ENCODE data around the gene SLC5A1.

Gene SLC5A1

GRCh38 chr22:32052936-32053791, 10.1 kb downstream of the SLC5A1 start:
- DNase-seq (ENCODE audit: insufficient read length) (no peak), FAIRE-seq (no peak)
- TF ChIP-seq POLR2A (IDR thresholded peaks at IDR 0.05; ENCODE audit: low read depth, low read length) (no peak), TAF1 (IDR thresholded peaks at IDR 0.05; ENCODE audit: borderline replicate concordance, low read depth, low read length) (no peak), POLR2AphosphoS5 (IDR thresholded peaks at IDR 0.05; ENCODE audit: low read depth, low read length) (no peak)

- no peak for FAIRE-seq
- DNase-seq (ENCODE audit: insufficient read length) = no peak
- no peak for TF ChIP-seq POLR2AphosphoS5 (IDR thresholded peaks at IDR 0.05; ENCODE audit: low read depth, low read length)
- no peak for TF ChIP-seq POLR2A (IDR thresholded peaks at IDR 0.05; ENCODE audit: low read depth, low read length)
- no peak for TF ChIP-seq TAF1 (IDR thresholded peaks at IDR 0.05; ENCODE audit: borderline replicate concordance, low read depth, low read length)
Measured at GRCh38 chr22:32055069-32055468, 12.0 kb downstream of the SLC5A1 start.

- FAIRE-seq (no peak), DNase-seq (ENCODE audit: insufficient read length) (no peak)
- TF ChIP-seq POLR2A (IDR thresholded peaks at IDR 0.05; ENCODE audit: low read depth, low read length) = no peak
- no peak for TF ChIP-seq POLR2AphosphoS5 (IDR thresholded peaks at IDR 0.05; ENCODE audit: low read depth, low read length)
- TF ChIP-seq TAF1 (IDR thresholded peaks at IDR 0.05; ENCODE audit: borderline replicate concordance, low read depth, low read length) = no peak
Measured at GRCh38 chr22:32058656-32059260, 15.7 kb downstream of the SLC5A1 start.

GRCh38 chr22:32059426-32059825, 16.4 kb downstream of the SLC5A1 start:
- FAIRE-seq = no peak
- no peak for DNase-seq (ENCODE audit: insufficient read length)
- TF ChIP-seq TAF1 (IDR thresholded peaks at IDR 0.05; ENCODE audit: borderline replicate concordance, low read depth, low read length) (no peak), POLR2AphosphoS5 (IDR thresholded peaks at IDR 0.05; ENCODE audit: low read depth, low read length) (no peak), POLR2A (IDR thresholded peaks at IDR 0.05; ENCODE audit: low read depth, low read length) (no peak)

DNA sequence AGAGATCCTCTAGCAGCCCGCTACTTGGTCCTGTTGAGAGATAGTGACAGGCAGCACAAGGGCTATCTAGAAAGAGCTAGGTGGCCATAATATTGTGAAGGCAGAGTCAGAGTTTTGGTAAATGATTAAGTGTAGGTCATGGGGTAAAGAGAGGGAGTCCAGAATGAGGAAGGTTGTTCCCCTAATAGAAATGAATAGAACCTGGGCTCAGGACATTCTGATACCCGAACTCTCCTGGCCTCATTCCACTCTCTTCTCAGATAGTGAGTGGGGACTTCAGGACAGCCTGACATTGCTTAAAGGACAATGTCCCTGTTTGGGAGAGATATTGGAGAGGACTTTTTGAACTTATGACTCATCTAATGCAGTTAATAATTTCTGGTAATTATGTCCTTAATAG, 20.6 kb downstream of the SLC5A1 start:
- DNase-seq (ENCODE audit: insufficient read length) = no peak
- TF ChIP-seq POLR2A (IDR thresholded peaks at IDR 0.05; ENCODE audit: low read depth, low read length) (no peak), TAF1 (IDR thresholded peaks at IDR 0.05; ENCODE audit: borderline replicate concordance, low read depth, low read length) (no peak), POLR2AphosphoS5 (IDR thresholded peaks at IDR 0.05; ENCODE audit: low read depth, low read length) (no peak)
- no peak for FAIRE-seq

DNA sequence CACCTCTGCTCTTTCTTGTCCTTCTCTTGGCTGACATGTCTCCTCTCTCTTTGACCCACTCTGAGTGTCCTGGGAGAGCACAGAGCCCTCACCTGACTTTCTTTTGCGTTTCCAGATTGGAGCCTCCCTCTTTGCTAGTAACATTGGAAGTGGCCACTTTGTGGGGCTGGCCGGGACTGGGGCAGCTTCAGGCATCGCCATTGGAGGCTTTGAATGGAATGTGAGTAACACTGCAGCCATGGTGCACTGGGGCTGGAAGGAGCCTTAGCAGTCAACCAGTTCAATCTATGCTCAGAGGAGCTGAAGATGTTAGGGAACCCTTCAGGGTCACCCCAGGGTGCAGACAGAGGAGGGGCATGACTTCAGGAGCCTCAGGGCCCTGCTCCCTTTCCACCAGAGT, 23.8 kb downstream of the SLC5A1 start:
- no peak for DNase-seq (ENCODE audit: insufficient read length)
- no peak for TF ChIP-seq POLR2A (IDR thresholded peaks at IDR 0.05; ENCODE audit: low read depth, low read length)
- TF ChIP-seq TAF1 (IDR thresholded peaks at IDR 0.05; ENCODE audit: borderline replicate concordance, low read depth, low read length) = no peak
- TF ChIP-seq POLR2AphosphoS5 (IDR thresholded peaks at IDR 0.05; ENCODE audit: low read depth, low read length) = no peak
- FAIRE-seq = no peak

DNA sequence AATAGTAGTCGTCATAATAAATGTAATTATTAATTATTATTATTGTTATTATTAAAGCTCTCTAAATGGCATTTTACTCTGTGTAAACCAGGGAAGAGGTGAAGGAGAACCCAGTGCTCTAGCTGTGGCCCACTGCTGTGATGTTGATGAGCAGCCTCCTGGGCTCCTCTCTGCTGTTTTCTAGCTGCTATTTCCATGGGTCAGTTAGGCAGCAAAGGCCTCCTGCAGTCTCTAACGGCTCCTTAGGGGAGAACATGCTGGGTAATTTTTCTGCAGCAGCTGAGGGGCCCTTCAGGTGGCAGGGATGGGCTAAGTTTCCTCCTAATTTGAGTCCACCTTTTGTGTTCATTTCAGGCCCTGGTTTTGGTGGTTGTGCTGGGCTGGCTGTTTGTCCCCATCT, 24.6 kb downstream of the SLC5A1 start:
- no peak for TF ChIP-seq POLR2A (IDR thresholded peaks at IDR 0.05; ENCODE audit: low read depth, low read length)
- no peak for TF ChIP-seq POLR2AphosphoS5 (IDR thresholded peaks at IDR 0.05; ENCODE audit: low read depth, low read length)
- TF ChIP-seq TAF1 (IDR thresholded peaks at IDR 0.05; ENCODE audit: borderline replicate concordance, low read depth, low read length) = no peak
- FAIRE-seq (no peak), DNase-seq (ENCODE audit: insufficient read length) (no peak)

- FAIRE-seq = no peak
- DNase-seq (ENCODE audit: insufficient read length) = no peak
- no peak for TF ChIP-seq TAF1 (IDR thresholded peaks at IDR 0.05; ENCODE audit: borderline replicate concordance, low read depth, low read length)
- no peak for TF ChIP-seq POLR2A (IDR thresholded peaks at IDR 0.05; ENCODE audit: low read depth, low read length)
- TF ChIP-seq POLR2AphosphoS5 (IDR thresholded peaks at IDR 0.05; ENCODE audit: low read depth, low read length) = no peak
Measured at GRCh38 chr22:32069579-32070372, 26.7 kb downstream of the SLC5A1 start.

DNA sequence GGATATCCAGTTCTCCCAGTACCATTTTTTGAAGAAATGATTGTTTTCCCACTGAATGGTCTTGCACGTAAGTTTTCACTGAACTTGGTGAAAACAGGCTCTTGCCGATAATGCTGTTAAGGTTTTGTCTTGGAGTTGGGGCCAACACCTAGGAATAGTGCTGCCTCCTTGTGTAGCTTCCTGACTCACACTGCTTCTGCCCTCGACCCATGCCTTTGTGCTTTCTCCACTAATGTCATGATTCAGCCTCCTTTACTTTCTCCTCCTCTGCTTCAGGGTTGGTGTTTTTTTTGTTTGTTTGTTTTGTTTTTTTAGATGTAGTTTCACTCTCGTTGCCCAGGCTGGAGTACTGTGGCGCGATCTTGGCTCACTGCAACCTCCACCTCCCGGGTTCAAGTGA, 30.2 kb downstream of the SLC5A1 start:
- no peak for DNase-seq (ENCODE audit: insufficient read length)
- FAIRE-seq = no peak
- TF ChIP-seq POLR2AphosphoS5 (IDR thresholded peaks at IDR 0.05; ENCODE audit: low read depth, low read length) = no peak
- TF ChIP-seq TAF1 (IDR thresholded peaks at IDR 0.05; ENCODE audit: borderline replicate concordance, low read depth, low read length) = no peak
- no peak for TF ChIP-seq POLR2A (IDR thresholded peaks at IDR 0.05; ENCODE audit: low read depth, low read length)

GRCh38 chr22:32073823-32074380, 30.8 kb downstream of the SLC5A1 start:
- DNase-seq (ENCODE audit: insufficient read length) (no peak), FAIRE-seq (no peak)
- TF ChIP-seq POLR2A (IDR thresholded peaks at IDR 0.05; ENCODE audit: low read depth, low read length) = no peak
- no peak for TF ChIP-seq TAF1 (IDR thresholded peaks at IDR 0.05; ENCODE audit: borderline replicate concordance, low read depth, low read length)
- TF ChIP-seq POLR2AphosphoS5 (IDR thresholded peaks at IDR 0.05; ENCODE audit: low read depth, low read length) = no peak

All from GM12892 (cell line).